Measurements from ENCODE around the gene SELE.

Gene SELE

DNA sequence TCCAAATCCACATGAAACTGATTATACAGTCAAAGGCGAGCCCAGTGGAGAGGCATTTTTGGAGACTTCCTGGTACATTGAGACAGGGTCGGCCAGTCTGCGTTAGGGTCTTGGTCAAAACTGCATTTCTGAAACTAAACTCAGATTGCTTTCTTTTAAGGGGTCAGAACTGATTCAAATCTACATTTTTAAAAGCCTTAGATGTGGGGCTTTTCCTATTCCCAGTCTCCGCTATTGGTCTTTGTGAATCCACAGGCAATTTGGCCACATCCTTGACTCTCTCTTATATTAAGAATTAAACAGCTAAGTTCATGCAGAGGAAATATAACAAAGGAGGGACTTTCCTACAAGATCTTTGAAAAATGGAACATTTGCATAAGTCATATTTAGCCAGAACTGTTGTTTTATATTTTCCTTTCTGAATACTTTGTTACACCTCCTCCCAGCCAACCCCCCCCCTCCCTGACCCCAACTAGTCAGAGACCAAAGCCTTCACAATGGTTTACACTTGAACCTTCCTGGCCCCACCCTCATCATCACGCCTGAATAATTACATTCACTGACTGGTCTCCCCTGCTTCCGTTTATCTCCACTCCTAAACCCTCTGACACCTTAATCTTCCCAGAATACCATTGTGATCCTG is 53.4 kb downstream of the SELE start:
- peak; percentile 65 to 72 for DNase-seq

DNA sequence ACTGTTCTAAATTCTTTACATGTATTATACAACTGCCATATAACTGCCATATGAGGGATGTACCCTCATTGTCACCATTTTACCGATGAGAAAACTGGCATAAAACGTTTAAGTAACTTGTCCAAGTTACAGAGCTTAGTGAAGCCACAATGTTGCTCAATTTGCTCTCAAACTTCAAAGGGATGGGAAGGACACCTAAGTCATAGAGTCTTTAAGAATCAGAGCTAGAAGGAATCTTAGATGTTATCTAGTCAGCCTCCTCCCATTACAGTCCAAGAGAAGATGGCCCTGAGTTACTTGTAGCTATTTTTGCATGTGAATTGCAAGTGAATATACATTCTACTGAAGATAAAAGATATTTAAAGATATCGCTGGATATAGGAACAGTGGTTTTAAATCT is 54.2 kb downstream of the SELE start:
- DNase-seq, result no peak

- DNase-seq, result no peak
These were observed 57.9 kb downstream of the SELE start for GRCh38 chr1:169676001-169676400.
